Astrocyte (in vitro differentiated cells and primary cell): ENCODE data around the gene NECTIN1. TPM values are rescaled to one million over a fixed set of nuclear protein-coding genes. Genes with fewer than 3 reads are reported as not detected.

Experiments
- DNase-seq: peaks from one replicate; pipeline ENCODE4 v3.0.0-alpha.2; 2010; ENCODE audit warnings: low read depth
- FAIRE-seq: peaks from 2 replicates; lab custom pipeline; 2011; peaks lifted over from hg19 to GRCh38; lab: Jason Lieb, UNC
- H2AFZ ChIP-seq: 2 replicates; pipeline ENCODE4 v1.6.0; 2012; ENCODE audit warnings: low read depth, low read length, inconsistent platforms
- H3K27ac ChIP-seq: 2 replicates; pipeline ENCODE4 v1.5.1; 2011; ENCODE audit warnings: low read depth, low read length, inconsistent platforms
- H3K27me3 ChIP-seq: 2 replicates; pipeline ENCODE4 v1.6.0; 2011; ENCODE audit warnings: low read length, inconsistent platforms; ENCODE audit not compliant: insufficient read depth
- H3K36me3 ChIP-seq: 2 replicates; pipeline ENCODE4 v1.5.1; 2011; ENCODE audit warnings: low read length, inconsistent platforms; ENCODE audit not compliant: insufficient read depth
- H3K4me1 ChIP-seq: 2 replicates; pipeline ENCODE4 v1.5.1; 2011; ENCODE audit warnings: low read length, inconsistent platforms; ENCODE audit not compliant: insufficient read depth
- H3K4me2 ChIP-seq: 2 replicates; pipeline ENCODE4 v1.6.0; 2012; ENCODE audit warnings: low read length, inconsistent platforms
- H3K4me3 ChIP-seq: 2 replicates; pipeline ENCODE4 v1.5.1; 2011; ENCODE audit warnings: low read depth, mild to moderate bottlenecking, low read length, inconsistent platforms; ENCODE audit not compliant: insufficient read depth
- H3K79me2 ChIP-seq: 2 replicates; pipeline ENCODE4 v1.6.0; 2012; ENCODE audit warnings: mild to moderate bottlenecking, low read length, inconsistent platforms; ENCODE audit not compliant: insufficient read depth
- H3K9ac ChIP-seq: 2 replicates; pipeline ENCODE4 v1.6.0; 2012; ENCODE audit warnings: mild to moderate bottlenecking, low read length, inconsistent platforms
- H3K9me3 ChIP-seq: 2 replicates; pipeline ENCODE4 v1.5.1; 2012; ENCODE audit warnings: low read depth, mild to moderate bottlenecking, low read length, inconsistent platforms; ENCODE audit not compliant: insufficient read depth
- H4K20me1 ChIP-seq: 2 replicates; pipeline ENCODE4 v1.6.0; 2012; ENCODE audit warnings: low read length, inconsistent platforms; ENCODE audit not compliant: insufficient read depth
- H3K27ac Mint-ChIP-seq: one replicate; pipeline ENCODE4 v1.8.0; 2021; ENCODE audit warnings: mild to moderate bottlenecking, mixed read lengths; ENCODE audit not compliant: unreplicated experiment
- H3K27me3 Mint-ChIP-seq: one replicate; pipeline ENCODE4 v1.8.0; 2021; ENCODE audit warnings: low read depth, mixed read lengths; ENCODE audit not compliant: unreplicated experiment
- H3K36me3 Mint-ChIP-seq: one replicate; pipeline ENCODE4 v1.8.0; 2021; ENCODE audit warnings: low read depth, mixed read lengths; ENCODE audit not compliant: unreplicated experiment
- H3K4me1 Mint-ChIP-seq: one replicate; pipeline ENCODE4 v1.8.0; 2021; ENCODE audit warnings: low read depth, mixed read lengths; ENCODE audit not compliant: unreplicated experiment
- H3K4me3 Mint-ChIP-seq: one replicate; pipeline ENCODE4 v1.8.0; 2021; ENCODE audit warnings: mild to moderate bottlenecking, moderate library complexity, mixed read lengths; ENCODE audit not compliant: unreplicated experiment
- H3K9me3 Mint-ChIP-seq: one replicate; pipeline ENCODE4 v1.8.0; 2021; ENCODE audit warnings: mild to moderate bottlenecking, mixed read lengths; ENCODE audit not compliant: unreplicated experiment
- EZH2 ChIP-seq: IDR thresholded peaks from 2 replicates; pipeline ENCODE4 v1.6.1; 2012; ENCODE audit warnings: mild to moderate bottlenecking, low read length, inconsistent platforms; ENCODE audit not compliant: insufficient read depth
- total RNA-seq: library from RNA; stranded (reverse); gene quantifications from 2 replicates; pipeline ENCODE4 v1.2.1, GENCODE V29; 2021
- TF ChIP-seq, protein P1 (sequence below): IDR thresholded peaks from 2 replicates; pipeline ENCODE4 v1.5.1; 2011; ENCODE audit warnings: low read depth, mild to moderate bottlenecking, inconsistent platforms, low read length, moderate library complexity; ENCODE audit not compliant: insufficient read depth

The NECTIN1 gene
- total RNA-seq, 1 donor from 2014 or later, result 17.7 TPM

DNA sequence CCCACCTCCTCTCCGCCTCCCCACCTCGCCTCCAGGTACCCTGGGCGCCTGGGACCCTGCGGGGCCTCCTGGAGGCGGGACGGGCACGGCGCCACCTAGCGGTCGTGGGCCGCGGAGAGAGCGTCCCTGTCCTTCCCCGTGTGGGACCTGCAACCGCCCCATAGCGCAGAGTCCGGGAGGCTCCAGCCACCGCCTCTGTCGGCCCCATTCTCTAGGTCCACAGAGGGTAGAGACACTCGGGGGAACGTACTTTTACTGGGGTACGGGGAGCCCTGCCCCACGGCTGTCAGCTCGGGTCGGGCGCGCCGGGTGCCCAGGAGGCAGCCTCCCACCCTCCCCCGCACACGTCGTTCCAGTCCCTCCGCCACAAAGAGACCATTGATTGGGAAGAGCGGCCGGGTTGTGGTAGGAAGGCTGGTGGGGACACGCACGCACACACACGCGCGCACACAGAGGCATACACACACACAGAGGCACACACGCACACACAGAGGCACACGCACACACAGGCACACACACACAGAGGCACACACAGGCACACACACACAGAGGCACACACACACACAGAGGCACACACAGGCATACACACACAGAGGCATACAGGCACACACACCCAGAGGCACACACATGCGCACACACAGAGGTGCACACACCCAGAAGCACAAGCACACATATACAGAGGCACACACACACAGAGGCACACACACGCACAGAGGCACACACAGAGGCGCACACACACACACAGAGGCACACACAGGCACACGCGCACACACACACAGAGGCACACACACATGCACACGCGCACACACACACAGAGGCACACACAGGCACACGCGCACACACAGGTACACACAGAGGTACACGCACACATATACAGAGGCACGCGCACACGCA lies 12.6 kb upstream of the NECTIN1 start:
- H3K4me1 ChIP-seq, result peaks cover 15% of the 10 kb centered on the region
- H3K27me3 Mint-ChIP-seq, result peaks cover 85% of the 10 kb centered on the region
- H3K27ac ChIP-seq, result no peak overlapping the region
- H3K9ac ChIP-seq, result no peak overlapping the region
- no peak overlapping the region for H3K4me3 ChIP-seq
- FAIRE-seq, result no peak
- peaks cover 3% of the 10 kb centered on the region for H3K4me1 Mint-ChIP-seq
- H3K4me2 ChIP-seq, result peak overlapping the region; percentile 82
- H3K9me3 ChIP-seq, result peaks cover 3% of the 10 kb centered on the region
- H4K20me1 ChIP-seq, result no peaks in the 10 kb centered on the region
- DNase-seq, result no peak
- H2AFZ ChIP-seq, result peak overlapping the region; percentile 69
- peaks cover 22% of the 10 kb centered on the region for H3K27me3 ChIP-seq
- H3K9me3 Mint-ChIP-seq, result peaks cover 3% of the 10 kb centered on the region
- peak; percentile 37 for TF ChIP-seq EZH2
- TF ChIP-seq, protein P1, sequence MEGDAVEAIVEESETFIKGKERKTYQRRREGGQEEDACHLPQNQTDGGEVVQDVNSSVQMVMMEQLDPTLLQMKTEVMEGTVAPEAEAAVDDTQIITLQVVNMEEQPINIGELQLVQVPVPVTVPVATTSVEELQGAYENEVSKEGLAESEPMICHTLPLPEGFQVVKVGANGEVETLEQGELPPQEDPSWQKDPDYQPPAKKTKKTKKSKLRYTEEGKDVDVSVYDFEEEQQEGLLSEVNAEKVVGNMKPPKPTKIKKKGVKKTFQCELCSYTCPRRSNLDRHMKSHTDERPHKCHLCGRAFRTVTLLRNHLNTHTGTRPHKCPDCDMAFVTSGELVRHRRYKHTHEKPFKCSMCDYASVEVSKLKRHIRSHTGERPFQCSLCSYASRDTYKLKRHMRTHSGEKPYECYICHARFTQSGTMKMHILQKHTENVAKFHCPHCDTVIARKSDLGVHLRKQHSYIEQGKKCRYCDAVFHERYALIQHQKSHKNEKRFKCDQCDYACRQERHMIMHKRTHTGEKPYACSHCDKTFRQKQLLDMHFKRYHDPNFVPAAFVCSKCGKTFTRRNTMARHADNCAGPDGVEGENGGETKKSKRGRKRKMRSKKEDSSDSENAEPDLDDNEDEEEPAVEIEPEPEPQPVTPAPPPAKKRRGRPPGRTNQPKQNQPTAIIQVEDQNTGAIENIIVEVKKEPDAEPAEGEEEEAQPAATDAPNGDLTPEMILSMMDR, result peak; percentile 35
- H3K79me2 ChIP-seq, result no peaks in the 10 kb centered on the region
- H3K27ac Mint-ChIP-seq, result no peak overlapping the region
- H3K4me3 Mint-ChIP-seq, result no peak overlapping the region
- H3K36me3 Mint-ChIP-seq, result peaks cover 2% of the 10 kb centered on the region
- H3K36me3 ChIP-seq, result no peaks in the 10 kb centered on the region

DNA sequence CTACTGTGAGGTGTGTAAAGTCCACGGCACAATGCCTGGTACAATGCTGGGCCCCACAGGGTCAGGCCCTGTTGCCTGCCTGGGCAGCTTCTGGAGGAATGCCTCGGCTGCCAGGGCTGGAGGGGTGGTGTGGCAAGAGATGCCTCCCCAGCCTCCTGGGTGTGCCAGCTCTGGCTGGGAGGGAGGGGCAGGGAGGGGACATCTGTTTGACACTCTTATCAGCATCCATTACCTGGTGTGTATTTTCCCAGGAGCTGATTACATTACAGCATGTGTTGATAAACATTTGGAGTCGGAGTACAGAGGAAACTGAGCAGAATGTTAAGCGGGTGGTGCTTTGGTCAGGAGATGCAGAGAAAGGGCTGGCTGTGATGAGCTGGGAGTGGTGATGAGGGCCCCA lies 11.0 kb upstream of the NECTIN1 start:
- H3K4me1 ChIP-seq, result peaks cover 15% of the 10 kb centered on the region
- H4K20me1 ChIP-seq, result no peaks in the 10 kb centered on the region
- H3K4me3 ChIP-seq, result no peak overlapping the region
- peaks cover 3% of the 10 kb centered on the region for H3K9me3 Mint-ChIP-seq
- no peak for TF ChIP-seq EZH2
- TF ChIP-seq, protein P1, result no peak
- peaks cover 2% of the 10 kb centered on the region for H3K36me3 Mint-ChIP-seq
- H3K79me2 ChIP-seq, result no peaks in the 10 kb centered on the region
- H3K9ac ChIP-seq, result no peak overlapping the region
- peaks cover 26% of the 10 kb centered on the region for H3K27me3 ChIP-seq
- no peaks in the 10 kb centered on the region for H3K36me3 ChIP-seq
- H3K4me1 Mint-ChIP-seq, result peaks cover 3% of the 10 kb centered on the region
- no peak overlapping the region for H3K4me3 Mint-ChIP-seq
- no peak for DNase-seq
- H3K9me3 ChIP-seq, result peaks cover 3% of the 10 kb centered on the region
- H3K27ac Mint-ChIP-seq, result no peak overlapping the region
- H3K27ac ChIP-seq, result no peak overlapping the region
- H3K4me2 ChIP-seq, result no peak overlapping the region
- H3K27me3 Mint-ChIP-seq, result peaks cover 83% of the 10 kb centered on the region
- no peak for FAIRE-seq
- H2AFZ ChIP-seq, result no peak overlapping the region
